HUES64 (cell line): Measurements from ENCODE around the gene NEK2.
"Not testable (repeated sequence)": the region's sequence is repeated elsewhere in the genome, so short reads cannot be mapped to it uniquely, and the experiment has no call there.

Source experiments
- H3K27ac ChIP-seq: 2 replicates; pipeline ENCODE4 v1.7.0; 2013; ENCODE audit warnings: low read depth, low read length, inconsistent platforms
- H3K27me3 ChIP-seq: 2 replicates; pipeline ENCODE4 v1.6.1; 2013; ENCODE audit warnings: mild to moderate bottlenecking, low read length; ENCODE audit not compliant: insufficient read depth
- H3K36me3 ChIP-seq: 2 replicates; pipeline ENCODE4 v1.6.1; 2013; ENCODE audit warnings: mild to moderate bottlenecking, low read length; ENCODE audit not compliant: insufficient read depth
- H3K4me1 ChIP-seq: 2 replicates; pipeline ENCODE4 v1.6.1; 2013; ENCODE audit warnings: mild to moderate bottlenecking, low read length, moderate library complexity; ENCODE audit not compliant: insufficient read depth
- H3K4me3 ChIP-seq: 2 replicates; pipeline ENCODE4 v1.5.1; 2013; ENCODE audit warnings: mild to moderate bottlenecking, low read length, moderate library complexity
- H3K9ac ChIP-seq: 2 replicates; pipeline ENCODE4 v1.6.1; 2013; ENCODE audit warnings: mild to moderate bottlenecking, low read depth, low read length
- H3K9me3 ChIP-seq: 2 replicates; pipeline ENCODE4 v1.6.1; 2013; ENCODE audit warnings: low read depth, low read length; ENCODE audit not compliant: insufficient read depth
- WGBS: fragments of 150-250, 120-280 bp; methylation state at CpG from one replicate; pipeline ENCODE4 v1.1.7; 2013; ENCODE audit warnings: missing lambda C conversion rate; 5-methylcytosine and 5-hydroxymethylcytosine counted together

Gene NEK2

GRCh38 chr1:211648336-211648735 lies 27.1 kb downstream of the NEK2 start:
- no peak overlapping the region for H3K9ac ChIP-seq
- H3K4me1 ChIP-seq = no peaks in the 10 kb centered on the region
- H3K36me3 ChIP-seq = no peaks in the 10 kb centered on the region
- H3K27me3 ChIP-seq = no peaks in the 10 kb centered on the region
- WGBS = 77% methylated on average over 2 of the region's 3 CpGs
- no peak overlapping the region for H3K4me3 ChIP-seq
- H3K27ac ChIP-seq = no peak overlapping the region
- no peaks in the 10 kb centered on the region for H3K9me3 ChIP-seq

GRCh38 chr1:211647711-211648121 lies 27.7 kb downstream of the NEK2 start:
- 88% methylated on average over 4 of the region's 4 CpGs for WGBS
- Histone ChIP-seq H3K4me3 (no peak overlapping the region), H3K9ac (no peak overlapping the region), H3K27me3 (no peaks in the 10 kb centered on the region), H3K4me1 (no peaks in the 10 kb centered on the region), H3K27ac (no peak overlapping the region), H3K9me3 (no peaks in the 10 kb centered on the region), H3K36me3 (no peaks in the 10 kb centered on the region)

- WGBS = 83% methylated on average over 1 of the region's 1 CpG
Measured at GRCh38 chr1:211646566-211646965, 28.9 kb downstream of the NEK2 start.

GRCh38 chr1:211645601-211646000 lies 29.8 kb downstream of the NEK2 start:
- WGBS = 93% methylated on average over 5 of the region's 5 CpGs
- not testable (repeated sequence) for H3K27ac ChIP-seq, H3K36me3 ChIP-seq, H3K4me1 ChIP-seq, H3K9ac ChIP-seq, H3K9me3 ChIP-seq, H3K27me3 ChIP-seq, H3K4me3 ChIP-seq

More at GRCh38 chr1:211646566-211646965, 28.9 kb downstream of the NEK2 start:
- Histone ChIP-seq H3K4me1 (no peaks in the 10 kb centered on the region), H3K9ac (no peak overlapping the region), H3K27ac (no peak overlapping the region), H3K9me3 (no peaks in the 10 kb centered on the region), H3K4me3 (no peak overlapping the region), H3K27me3 (no peaks in the 10 kb centered on the region), H3K36me3 (no peaks in the 10 kb centered on the region)

- Histone ChIP-seq H3K36me3 (no peaks in the 10 kb centered on the region), H3K9ac (no peak overlapping the region), H3K4me3 (no peak overlapping the region), H3K27ac (no peak overlapping the region), H3K4me1 (no peaks in the 10 kb centered on the region), H3K9me3 (no peaks in the 10 kb centered on the region), H3K27me3 (no peaks in the 10 kb centered on the region)
- WGBS = 100% methylated on average over 1 of the region's 2 CpGs
Measured at GRCh38 chr1:211644653-211645052, 30.8 kb downstream of the NEK2 start.

GRCh38 chr1:211643324-211644212 lies 31.9 kb downstream of the NEK2 start:
- Histone ChIP-seq H3K4me3 (no peak overlapping the region), H3K4me1 (no peaks in the 10 kb centered on the region), H3K27ac (no peak overlapping the region), H3K9me3 (no peaks in the 10 kb centered on the region), H3K27me3 (no peaks in the 10 kb centered on the region), H3K9ac (no peak overlapping the region), H3K36me3 (no peaks in the 10 kb centered on the region)
- 61% methylated on average over 18 of the region's 20 CpGs for WGBS

GRCh38 chr1:211642870-211643269 lies 32.6 kb downstream of the NEK2 start:
- 90% methylated on average over 4 of the region's 4 CpGs for WGBS
- no peak overlapping the region for H3K4me3 ChIP-seq
- H3K27ac ChIP-seq = no peak overlapping the region
- H3K4me1 ChIP-seq = no peaks in the 10 kb centered on the region
- no peaks in the 10 kb centered on the region for H3K9me3 ChIP-seq
- H3K9ac ChIP-seq = no peak overlapping the region
- no peaks in the 10 kb centered on the region for H3K36me3 ChIP-seq
- H3K27me3 ChIP-seq = no peaks in the 10 kb centered on the region

- Histone ChIP-seq H3K36me3 (no peaks in the 10 kb centered on the region), H3K27me3 (no peaks in the 10 kb centered on the region), H3K9me3 (no peaks in the 10 kb centered on the region), H3K27ac (no peak overlapping the region), H3K4me3 (no peak overlapping the region), H3K9ac (no peak overlapping the region), H3K4me1 (no peaks in the 10 kb centered on the region)
- WGBS = 94% methylated on average over 2 of the region's 2 CpGs
Measured at GRCh38 chr1:211641942-211642341, 33.5 kb downstream of the NEK2 start.

- WGBS = 87% methylated on average over 11 of the region's 11 CpGs
Measured at GRCh38 chr1:211641044-211641800, 34.2 kb downstream of the NEK2 start.

GRCh38 chr1:211640301-211640630 lies 35.2 kb downstream of the NEK2 start:
- Histone ChIP-seq H3K27me3 (no peaks in the 10 kb centered on the region), H3K36me3 (no peaks in the 10 kb centered on the region), H3K27ac (no peak overlapping the region), H3K9me3 (no peaks in the 10 kb centered on the region), H3K4me3 (no peak overlapping the region), H3K4me1 (no peaks in the 10 kb centered on the region), H3K9ac (no peak overlapping the region)
- 68% methylated on average over 1 of the region's 1 CpG for WGBS

More at GRCh38 chr1:211641044-211641800, 34.2 kb downstream of the NEK2 start:
- Histone ChIP-seq H3K36me3 (no peaks in the 10 kb centered on the region), H3K9ac (no peak overlapping the region), H3K4me3 (no peak overlapping the region), H3K9me3 (no peaks in the 10 kb centered on the region), H3K27ac (no peak overlapping the region), H3K27me3 (no peaks in the 10 kb centered on the region), H3K4me1 (no peaks in the 10 kb centered on the region)

GRCh38 chr1:211639475-211640300 lies 35.7 kb downstream of the NEK2 start:
- no peaks in the 10 kb centered on the region for H3K4me1 ChIP-seq
- H3K27ac ChIP-seq = no peak overlapping the region
- 58% methylated on average over 13 of the region's 13 CpGs for WGBS
- no peaks in the 10 kb centered on the region for H3K27me3 ChIP-seq
- no peak overlapping the region for H3K4me3 ChIP-seq
- no peaks in the 10 kb centered on the region for H3K36me3 ChIP-seq
- no peak overlapping the region for H3K9ac ChIP-seq
- no peaks in the 10 kb centered on the region for H3K9me3 ChIP-seq
